Kasumi-1 (cell line): Measurements from ENCODE around the gene L3HYPDH.

Source experiments
- DNase-seq, 2 experiments: peaks; one replicate each; lab custom pipeline; 2025; lab: John Stamatoyannopoulos, UW

Gene L3HYPDH

DNA sequence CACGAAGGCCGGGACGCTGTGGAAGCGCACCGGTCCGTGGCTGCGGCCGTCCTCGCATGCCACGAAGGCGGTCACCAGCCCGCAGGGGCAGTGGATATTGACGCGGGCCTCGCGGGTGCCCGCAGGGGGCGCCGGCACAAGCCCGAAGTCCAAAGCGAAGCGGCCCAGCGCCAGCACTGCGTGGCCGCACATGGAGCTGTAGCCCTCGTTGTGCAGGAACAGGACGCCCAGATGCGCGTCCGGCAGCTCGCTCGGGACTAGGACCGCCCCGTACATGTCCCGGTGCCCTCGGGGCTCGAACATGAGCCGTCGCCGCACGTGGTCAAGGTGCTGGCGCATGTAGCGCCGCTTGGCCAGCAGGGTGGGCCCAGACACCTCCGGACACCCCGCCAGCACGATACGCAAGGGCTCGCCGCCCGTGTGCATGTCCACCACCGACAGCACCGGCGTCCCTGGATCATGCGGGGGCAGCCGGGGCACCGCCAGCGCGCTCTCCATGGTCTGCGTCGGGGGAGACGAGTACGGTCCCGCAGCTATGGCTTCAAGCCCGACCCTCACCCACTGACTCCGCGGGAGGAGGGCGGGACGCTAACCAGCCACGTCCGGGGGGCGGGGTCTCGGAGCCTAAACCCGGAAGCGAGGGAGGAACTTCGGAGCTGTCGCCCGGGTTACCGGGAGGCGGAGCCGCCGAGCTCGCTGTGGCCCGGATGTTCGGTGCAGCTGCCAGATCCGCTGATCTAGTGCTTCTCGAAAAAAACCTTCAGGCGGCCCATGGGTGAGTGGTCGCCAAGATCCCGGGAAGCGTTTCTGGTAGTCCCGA, at the start of gene L3HYPDH, which contains the start of gene JKAMP:
TSS of gene L3HYPDH (minus strand) at position 590 of the 820 bp plus-strand sequence. CDS start at position 498, 92 bp downstream.
TSS of gene JKAMP (plus strand) at position 699 of the 820 bp plus-strand sequence. CDS start at position 772, 73 bp downstream.
- DNase-seq: peak; percentile 81 to 92

DNA sequence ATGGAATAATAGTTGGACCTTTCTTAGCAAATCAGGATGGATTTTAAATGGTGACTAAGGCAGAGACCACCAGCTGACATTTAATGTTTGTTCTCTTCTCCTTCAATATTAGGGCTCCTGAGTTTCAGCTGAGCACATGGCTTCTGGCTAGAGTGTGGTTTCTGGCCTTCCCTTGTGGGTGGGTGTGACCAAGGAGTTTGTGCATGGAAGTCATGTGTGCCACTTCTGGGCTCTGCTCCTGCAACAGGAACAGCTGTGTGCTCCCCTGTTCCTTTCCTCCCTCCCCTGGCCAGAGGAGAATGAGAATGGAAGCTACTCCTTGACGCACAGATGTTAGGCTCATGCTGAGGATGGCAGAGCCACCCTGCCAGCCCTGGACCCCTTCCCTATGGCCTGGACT, 48.2 kb upstream of the L3HYPDH start:
- DNase-seq: no peak

DNA sequence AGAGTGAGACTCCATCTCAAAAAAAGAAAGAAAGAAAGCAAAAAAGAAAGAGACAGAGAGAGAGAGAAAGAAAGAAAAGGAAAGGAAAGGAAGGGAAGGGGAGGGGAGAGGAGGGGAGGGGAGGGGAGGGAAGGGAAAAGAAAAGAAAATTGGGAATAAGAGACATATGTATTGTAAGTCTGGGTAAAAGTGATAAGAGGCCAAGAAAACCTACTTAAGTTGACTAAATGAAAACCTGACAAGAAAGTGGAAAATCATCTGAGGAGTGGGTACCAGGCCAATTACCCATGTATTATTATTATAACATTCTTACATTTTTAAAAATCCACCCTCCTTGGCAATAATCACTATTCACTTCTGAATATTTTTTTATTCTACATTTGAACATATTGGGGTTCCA, 46.1 kb upstream of the L3HYPDH start:
- no peak for DNase-seq

DNA sequence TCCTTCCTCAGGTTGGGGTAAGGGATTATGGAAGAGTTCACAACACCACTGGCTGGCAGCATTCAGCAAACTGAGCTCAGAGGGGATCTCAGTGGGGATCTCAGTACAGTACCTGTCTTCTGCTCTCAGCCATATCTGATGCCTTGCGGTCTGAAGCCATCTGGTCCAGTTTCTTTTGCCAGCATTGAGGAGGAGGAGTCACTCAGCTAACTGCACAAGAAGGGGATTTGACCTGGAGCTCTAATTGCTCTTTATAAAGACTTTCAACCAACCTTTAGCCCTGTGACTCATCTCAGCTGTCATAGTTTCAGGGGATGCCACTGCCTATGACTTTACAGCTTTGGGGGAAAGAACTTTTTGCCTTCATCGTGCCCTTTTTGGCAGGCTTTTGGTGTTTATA, 45.0 kb upstream of the L3HYPDH start:
- DNase-seq: no peak

DNA sequence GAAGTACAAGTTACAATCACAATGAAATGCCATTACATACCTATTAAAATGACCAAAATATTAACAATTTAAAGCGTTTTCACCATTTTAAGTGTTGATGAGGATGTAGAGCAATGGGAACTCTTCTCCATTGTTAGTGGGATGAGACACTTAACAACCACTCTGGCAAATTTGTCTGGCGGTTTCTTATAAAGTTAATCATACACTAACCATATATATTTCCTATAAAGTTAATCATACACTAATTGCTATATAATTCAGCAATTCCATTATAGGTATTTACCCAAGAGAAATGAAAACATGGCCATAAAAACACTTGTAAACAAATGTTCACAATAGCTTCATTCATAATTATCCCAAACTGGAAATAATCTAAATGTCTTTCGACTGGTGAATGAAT, 36.0 kb upstream of the L3HYPDH start:
- DNase-seq: no peak

DNA sequence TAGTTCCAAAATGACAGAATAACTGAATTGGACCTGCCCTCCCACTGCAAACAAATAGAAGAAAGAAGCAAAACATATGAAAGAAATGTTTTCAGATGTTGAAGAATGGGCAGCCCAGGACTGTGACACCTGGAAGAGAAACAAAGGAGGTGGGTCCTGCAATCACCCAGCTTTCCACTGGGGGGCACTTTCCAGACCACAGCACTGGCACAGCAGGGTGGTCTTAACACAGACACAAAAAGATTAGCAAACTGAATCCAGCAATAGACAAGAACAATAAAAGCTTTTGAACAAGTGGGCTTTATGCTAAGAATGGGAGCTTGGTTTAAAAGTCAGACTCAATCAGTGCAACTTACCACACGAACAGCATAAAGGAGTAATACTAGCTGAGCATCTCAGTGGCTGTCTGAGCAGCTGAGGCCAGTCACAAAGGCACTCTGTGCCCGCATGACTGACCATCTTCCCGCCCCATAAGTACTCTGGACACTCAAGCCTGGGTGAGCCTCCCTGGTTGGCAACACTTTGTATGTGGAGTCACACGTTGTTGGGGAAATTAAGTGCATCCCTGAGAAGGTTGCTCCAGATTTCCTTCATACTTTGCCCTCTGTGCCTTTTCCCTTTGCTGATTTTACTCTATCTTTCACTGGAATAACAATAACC, 27.8 kb upstream of the L3HYPDH start:
- DNase-seq: no peak

DNA sequence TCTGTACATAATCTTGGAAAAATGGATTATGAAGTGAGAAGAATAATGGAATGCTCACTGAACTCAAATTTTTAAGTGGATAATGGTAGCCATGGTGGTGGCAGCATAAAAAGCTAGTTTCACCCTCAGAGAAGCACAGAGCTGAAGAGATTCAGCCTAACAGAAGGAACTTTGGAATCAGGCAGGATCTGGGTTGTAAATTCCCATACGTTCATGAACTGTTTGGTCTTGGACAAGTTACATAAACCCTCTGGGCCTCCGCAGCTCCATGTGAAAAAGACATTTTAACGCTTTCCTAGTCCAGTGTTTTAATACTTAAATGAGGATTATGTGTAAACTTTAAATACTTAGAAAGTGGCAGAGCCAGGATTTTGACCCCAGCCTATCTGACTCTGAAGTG, 26.8 kb upstream of the L3HYPDH start:
- DNase-seq: no peak

DNA sequence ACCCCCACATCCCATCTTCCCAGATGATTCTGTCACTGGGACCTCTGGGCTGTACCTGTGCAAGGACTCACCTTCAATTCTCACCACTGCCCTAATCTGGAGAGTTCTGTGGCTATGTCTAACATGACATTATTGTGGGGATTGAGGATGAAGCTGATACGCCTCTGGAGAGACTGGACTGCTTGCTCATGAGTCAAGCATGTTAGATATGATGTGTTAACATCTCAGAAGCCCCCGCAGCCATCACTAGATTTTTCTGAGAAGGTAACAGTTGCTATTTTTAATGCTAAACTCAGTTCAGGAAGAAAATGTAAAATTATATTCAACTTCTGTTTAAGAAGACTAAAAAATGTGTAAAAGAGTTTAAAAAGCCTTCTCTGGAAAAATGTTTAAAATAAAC, 25.8 kb upstream of the L3HYPDH start:
- no peak for DNase-seq

DNA sequence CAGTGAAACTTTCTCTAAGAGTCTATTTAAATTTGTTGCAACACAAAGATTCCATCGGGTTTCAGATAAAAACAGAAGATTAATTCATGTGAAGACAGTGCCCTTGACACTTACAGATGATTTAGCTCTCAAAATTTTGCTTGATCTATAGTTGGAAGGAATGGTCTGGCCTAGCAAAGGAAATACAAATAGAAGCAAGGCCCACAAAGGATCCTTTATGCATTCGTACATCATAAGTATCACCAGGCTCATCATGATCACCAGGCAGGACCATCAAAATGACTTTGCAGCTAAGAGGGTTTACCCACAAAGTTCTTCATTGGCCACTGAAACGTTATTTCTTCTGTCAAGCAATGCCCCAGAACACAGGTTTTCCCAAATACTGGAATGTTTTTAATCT, 24.9 kb upstream of the L3HYPDH start:
- DNase-seq: no peak

DNA sequence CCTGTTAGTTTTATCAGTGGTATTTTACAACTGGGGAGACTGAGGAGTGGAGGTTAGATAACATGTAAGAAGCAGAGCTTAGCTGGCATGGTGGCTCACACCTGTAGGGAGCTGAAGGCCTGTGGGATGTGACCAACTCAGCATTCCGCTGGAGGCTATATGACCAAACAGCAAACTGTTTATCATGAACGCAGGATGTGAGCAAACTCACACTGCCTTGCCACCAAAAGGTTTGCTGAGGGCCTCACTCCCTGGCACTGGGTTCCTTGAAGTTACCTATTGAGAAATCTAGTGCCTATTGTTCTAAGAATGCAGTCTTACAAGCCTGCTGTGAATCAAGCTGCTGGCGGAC, 23.5 kb upstream of the L3HYPDH start:
- DNase-seq: no peak

DNA sequence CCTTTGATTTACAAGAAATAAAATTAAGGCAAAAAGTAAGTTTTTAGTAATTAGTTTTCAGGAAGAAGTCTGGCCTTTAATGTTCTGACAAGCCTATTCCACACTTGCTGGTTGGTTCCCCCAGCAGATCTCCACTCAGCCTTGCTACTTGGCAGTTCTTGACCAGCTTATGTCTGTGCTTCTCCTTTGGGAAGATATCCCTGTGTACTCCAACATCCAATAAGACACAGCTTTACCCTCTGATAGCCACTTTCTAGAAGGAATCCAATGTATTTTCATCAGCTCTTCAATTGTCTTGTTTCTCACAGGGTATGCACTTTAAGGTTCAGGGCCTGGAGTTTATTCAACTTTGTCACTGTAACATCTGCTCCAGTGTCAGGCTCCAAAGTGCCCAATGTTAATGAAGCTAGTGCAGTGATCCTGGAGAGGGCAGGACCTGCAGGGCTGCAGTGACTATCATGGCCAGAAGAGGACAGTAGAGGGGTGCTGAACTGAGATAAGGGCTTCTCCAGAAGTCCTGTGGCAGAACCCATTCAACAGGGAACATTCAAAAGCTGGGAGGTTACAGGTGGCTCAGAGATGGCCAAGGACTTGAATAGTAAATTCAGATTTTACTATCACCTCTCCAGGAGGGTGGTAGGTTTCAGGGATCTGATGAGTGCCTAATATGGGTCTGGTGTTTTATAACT, 23.0 kb upstream of the L3HYPDH start:
- DNase-seq: peak; percentile 84 to 85

DNA sequence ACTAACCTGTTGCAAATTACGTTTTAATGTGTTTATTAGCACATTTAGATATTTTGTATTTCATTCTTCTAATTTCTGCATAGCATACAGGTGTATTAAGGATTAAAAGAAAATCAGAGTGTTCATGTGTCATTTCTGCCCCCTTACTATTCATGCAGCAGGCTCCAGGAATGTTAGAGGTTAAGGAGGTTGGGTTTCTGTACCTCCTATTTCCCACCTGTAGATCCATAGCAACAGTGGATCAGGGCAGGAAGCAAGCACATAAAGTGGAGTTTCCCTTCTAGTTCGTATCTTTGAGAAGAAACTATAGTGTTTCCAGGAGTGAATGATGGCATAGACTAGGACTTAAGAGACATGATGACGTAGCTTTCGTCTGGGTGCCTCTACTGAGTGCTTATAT, 19.0 kb upstream of the L3HYPDH start:
- no peak for DNase-seq

DNA sequence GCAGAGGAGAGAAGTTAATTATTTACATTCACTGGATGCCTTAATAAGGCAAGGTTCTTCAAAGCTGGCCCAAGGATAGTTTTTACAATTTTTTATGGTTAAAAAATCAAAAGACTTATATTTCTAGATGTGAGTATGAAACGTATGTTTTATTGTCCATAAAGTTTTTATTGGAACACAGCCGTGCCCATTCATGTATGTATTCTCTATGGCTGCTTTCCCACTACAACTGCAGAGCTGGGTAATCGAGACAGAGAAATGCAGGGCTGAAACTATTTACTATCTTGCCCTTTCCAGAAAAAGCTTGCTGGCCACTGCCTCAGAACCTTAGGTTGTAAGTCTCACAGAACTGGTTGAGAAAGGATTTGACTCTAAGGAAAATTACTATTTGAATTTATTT, 16.5 kb upstream of the L3HYPDH start:
- no peak for DNase-seq

DNA sequence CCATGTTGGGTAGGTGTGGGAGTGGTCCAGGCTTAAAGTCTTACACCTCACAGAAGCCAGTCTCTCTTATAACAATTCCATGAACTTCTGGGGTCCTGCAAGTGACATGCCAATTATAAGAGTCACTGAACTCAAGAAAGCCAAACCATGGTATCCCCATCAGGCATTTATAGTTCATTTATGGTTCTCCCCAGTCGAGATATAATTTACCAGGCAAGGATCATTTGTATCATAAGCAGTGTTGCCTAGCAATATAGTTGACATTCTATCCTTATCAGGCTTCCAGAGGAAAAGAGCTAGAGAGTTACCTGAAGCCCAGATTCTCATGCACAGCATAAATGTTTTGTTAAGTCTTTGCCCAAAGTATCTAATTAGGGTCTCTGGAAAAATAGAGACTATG, 8.2 kb upstream of the L3HYPDH start:
- no peak for DNase-seq

DNA sequence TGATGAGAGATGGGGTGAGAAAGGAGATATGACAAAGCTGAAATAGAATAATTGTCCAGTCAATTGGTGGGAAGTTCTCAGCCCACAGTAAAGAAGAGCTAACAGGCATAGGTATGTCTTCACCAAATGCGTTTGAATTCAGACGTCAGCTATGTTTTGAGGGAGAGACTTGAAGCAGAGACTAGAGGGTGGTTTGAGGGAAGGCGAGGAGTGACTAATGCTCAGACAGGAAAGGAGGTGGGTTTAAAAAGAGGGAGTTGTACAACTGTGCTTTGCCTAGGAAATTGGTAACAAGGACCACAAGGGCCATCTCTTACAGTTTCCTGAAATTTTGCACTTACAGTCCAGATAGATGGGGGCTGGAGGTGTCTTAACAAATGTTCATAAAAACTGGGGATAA, 6.5 kb upstream of the L3HYPDH start:
- peak; percentile 91 to 93 for DNase-seq

DNA sequence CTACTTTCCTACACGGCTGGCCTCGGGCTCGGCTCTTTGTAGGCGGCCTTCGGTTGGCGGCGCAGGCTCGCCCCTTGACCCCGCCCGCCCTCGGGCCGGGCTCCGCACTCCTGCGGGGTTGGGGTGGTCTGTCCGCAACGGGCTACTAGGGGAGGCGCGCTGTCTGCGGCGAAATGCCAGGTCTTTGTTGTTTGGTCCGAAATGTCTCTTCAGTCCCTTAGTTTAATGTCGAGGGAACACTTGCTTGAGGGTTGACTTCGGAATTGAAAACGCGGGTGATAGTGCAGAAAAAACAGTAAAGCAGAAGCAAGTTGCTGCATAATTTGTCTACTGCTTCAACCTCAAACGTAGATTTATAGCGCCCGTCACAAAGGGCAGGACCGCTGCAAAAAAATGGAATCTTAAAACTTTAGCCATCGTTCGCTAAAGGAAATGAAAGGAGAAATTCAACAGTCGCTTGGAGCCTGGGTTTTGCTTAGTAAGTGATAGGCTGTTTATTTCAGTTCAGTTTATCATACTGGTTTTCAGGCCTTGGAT, 499 bp upstream of the L3HYPDH start:
- peak; percentile 52 to 53 for DNase-seq

DNA sequence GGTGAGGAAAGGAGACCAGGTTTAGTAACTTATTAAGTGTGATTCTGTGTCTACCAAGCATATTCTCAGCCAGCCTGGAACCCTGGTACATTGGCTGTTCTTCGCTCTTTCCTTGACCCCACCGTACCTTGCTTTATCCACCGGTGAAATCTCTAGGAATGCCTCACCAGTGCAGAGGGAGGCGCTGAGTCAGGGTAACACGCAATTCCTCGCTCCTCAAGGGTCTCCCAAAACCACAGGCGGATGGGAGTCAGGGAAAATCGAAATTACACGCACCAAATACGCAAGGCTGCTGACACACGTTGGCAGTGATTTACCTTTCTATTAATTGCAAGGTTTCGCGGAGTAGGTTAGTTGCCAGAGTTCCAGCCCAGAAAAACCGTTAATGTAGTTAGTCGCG, 845 bp downstream of the L3HYPDH start:
- DNase-seq: peak; percentile 30 to 43

DNA sequence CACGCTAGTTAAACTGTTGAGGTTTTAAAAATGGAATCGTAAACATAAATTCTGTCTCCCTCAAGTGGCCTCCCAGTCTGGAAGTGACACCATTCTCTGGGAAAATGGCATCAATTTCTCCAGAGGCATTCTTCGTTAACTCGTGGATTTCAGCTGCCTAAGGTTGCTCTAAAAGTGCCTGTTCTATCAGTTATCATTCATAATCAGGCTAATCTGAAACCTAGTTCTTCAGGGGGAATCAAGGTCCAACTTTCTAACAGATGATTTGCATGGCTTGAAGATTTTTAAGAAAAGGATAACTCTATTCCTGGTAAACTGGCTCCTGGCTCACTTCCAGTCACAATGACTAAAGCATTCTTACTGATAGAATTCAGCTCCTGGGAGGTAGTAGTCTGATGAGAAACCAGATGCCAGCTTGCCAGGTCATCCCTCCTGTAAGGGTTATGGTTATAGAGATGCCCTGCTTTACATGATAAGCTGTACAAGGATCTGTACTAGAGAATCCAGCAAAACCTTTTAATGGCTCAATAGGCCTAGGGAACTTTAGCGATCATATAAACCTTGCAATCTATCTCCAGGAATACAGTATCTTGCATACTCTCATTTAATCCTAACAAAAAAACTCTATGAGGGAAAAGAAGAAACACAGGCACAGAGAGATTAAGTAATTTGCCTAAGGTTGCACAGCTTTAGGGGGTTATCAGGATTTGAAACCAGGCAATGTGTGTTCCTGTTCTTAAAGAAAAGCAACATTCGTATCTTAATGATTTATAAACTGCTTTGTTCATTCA, 1.5 kb downstream of the L3HYPDH start:
- no peak for DNase-seq

DNA sequence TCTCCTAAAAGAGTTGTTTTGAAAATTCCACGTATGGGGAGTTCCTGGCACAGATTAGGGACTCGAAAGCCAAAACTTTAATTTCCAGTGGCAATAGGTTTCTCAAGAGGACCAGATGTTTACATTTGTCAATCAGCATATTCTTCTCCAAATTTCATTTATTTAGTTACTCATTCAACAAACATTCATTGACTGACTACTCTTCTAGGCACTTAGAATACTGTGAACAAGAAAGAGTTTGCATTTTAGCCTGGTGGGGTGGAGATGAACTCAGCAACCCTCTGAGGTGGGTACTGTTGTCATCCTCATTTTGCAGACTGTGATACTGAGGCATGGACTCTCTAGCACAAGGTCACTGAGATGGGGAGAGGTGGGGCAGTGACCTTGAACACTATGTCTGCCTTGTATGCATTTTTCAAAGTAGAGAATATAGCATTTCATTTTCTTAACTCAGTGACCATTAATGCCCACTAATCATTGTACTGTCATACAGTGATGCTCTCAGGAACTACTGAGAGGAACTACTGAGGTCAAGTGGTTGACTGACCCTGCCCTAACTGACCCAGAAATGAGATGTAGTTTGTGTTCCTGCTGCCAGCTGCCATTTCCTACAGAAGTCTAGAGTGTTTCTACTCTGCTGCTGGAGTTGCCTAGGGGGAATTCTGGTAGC, 2.2 kb downstream of the L3HYPDH start:
- DNase-seq: no peak

DNA sequence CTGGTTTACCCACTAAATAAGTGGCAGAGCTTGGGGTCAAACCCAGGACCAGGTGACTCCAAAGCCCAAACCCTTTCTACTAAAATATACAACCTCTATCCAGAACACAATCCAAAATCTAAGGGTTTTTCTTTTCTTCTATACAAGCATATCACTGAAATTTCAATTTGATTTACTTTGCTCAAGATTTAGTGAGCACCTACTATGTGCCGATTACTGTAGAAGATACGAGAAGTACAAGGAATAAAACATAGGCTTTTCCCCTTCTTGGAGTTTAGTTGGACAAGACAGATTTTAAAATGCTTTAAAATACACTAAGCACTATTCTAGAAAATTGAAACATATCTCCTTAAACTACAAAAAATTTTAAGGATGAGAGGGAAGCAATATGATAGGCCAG, 2.8 kb downstream of the L3HYPDH start:
- no peak for DNase-seq

DNA sequence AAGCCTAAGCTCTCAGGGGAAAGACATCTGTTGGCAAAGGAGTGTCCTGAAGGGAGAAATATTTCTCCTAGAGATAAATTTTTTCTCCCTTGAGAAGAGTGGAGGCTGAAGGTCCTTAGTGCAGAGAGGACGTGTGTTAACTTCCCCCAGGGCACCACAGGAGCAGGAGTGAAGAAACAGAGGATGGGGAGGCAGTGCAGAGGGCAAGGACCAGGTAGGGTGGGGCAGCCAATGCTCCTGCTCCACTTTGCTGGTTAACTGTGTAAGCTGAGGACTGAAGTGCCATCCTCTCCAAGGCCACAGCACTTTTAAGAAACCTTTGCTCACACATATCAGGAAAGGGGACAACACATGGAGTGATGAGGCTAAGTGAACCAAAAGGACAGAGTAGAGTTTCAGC, 4.0 kb downstream of the L3HYPDH start:
- DNase-seq: no peak
